HEK293 (cell line): ENCODE results near the gene ARPC2.

Experiments
- EGR2 ChIP-seq: fragments of 450-650 bp; formaldehyde crosslinking; IDR thresholded peaks from 2 replicates; pipeline ENCODE4 v1.5.1; 2016; ENCODE audit warnings: low read depth, missing biosample characterization, missing genetic modification characterization
- GLIS2 ChIP-seq: fragments of 450-650 bp; formaldehyde crosslinking; IDR thresholded peaks from 2 replicates; pipeline ENCODE4 v1.5.1; 2016; ENCODE audit warnings: missing biosample characterization, missing genetic modification characterization
- IKZF3 ChIP-seq: fragments of 450-650 bp; IDR thresholded peaks from 2 replicates; pipeline ENCODE4 v1.5.0; 2018; ENCODE audit warnings: missing biosample characterization, mild to moderate bottlenecking, missing genetic modification characterization, moderate library complexity
- KLF10 ChIP-seq: fragments of 450-650 bp; IDR thresholded peaks from 2 replicates; pipeline ENCODE4 v1.5.1; 2018; ENCODE audit warnings: missing biosample characterization, mild to moderate bottlenecking, missing genetic modification characterization
- OSR2 ChIP-seq: fragments of 450-650 bp; formaldehyde crosslinking; IDR thresholded peaks from 2 replicates; pipeline ENCODE4 v1.5.1; 2016; ENCODE audit warnings: missing biosample characterization, missing genetic modification characterization
- SP2 ChIP-seq: fragments of 450-650 bp; formaldehyde crosslinking; IDR thresholded peaks from 2 replicates; pipeline ENCODE4 v1.5.1; 2016; ENCODE audit warnings: missing biosample characterization, missing genetic modification characterization
- SP3 ChIP-seq: fragments of 450-650 bp; formaldehyde crosslinking; IDR thresholded peaks from 2 replicates; pipeline ENCODE4 v1.5.1; 2016; ENCODE audit warnings: missing biosample characterization, missing genetic modification characterization
- TRIM28 ChIP-seq: IDR thresholded peaks from 2 replicates; pipeline ENCODE4 v1.6.1; 2011; ENCODE audit warnings: low read length, control low read depth, borderline replicate concordance
- WT1 ChIP-seq: fragments of 450-650 bp; formaldehyde crosslinking; IDR thresholded peaks from 2 replicates; pipeline ENCODE4 v1.5.1; 2016; ENCODE audit warnings: missing biosample characterization, missing genetic modification characterization
- ZBTB1 ChIP-seq: fragments of 450-650 bp; formaldehyde crosslinking; IDR thresholded peaks from 2 replicates; pipeline ENCODE4 v1.5.1; 2016; ENCODE audit warnings: missing biosample characterization, missing genetic modification characterization
- ZBTB17 ChIP-seq: fragments of 450-650 bp; formaldehyde crosslinking; IDR thresholded peaks from 2 replicates; pipeline ENCODE4 v1.5.1; 2016; ENCODE audit warnings: missing biosample characterization, missing genetic modification characterization
- ZBTB48 ChIP-seq: fragments of 450-650 bp; formaldehyde crosslinking; IDR thresholded peaks from 2 replicates; pipeline ENCODE4 v1.5.1; 2016; ENCODE audit warnings: missing biosample characterization, missing genetic modification characterization
- ZEB2 ChIP-seq: fragments of 450-650 bp; formaldehyde crosslinking; IDR thresholded peaks from 2 replicates; pipeline ENCODE4 v1.5.1; 2016; ENCODE audit warnings: missing biosample characterization, missing genetic modification characterization
- ZNF324 ChIP-seq: fragments of 450-650 bp; formaldehyde crosslinking; IDR thresholded peaks from 2 replicates; pipeline ENCODE4 v1.5.1; 2016; ENCODE audit warnings: missing biosample characterization, missing genetic modification characterization
- ZNF366 ChIP-seq: fragments of 450-650 bp; formaldehyde crosslinking; conservative IDR thresholded peaks from 2 replicates; pipeline ENCODE4 v1.5.1; 2016; ENCODE audit warnings: missing biosample characterization, missing genetic modification characterization
- ZNF521 ChIP-seq: fragments of 450-650 bp; formaldehyde crosslinking; IDR thresholded peaks from 2 replicates; pipeline ENCODE4 v1.5.1; 2017; ENCODE audit warnings: missing biosample characterization, mild to moderate bottlenecking, missing genetic modification characterization
- ZNF621 ChIP-seq: fragments of 450-650 bp; formaldehyde crosslinking; IDR thresholded peaks from 2 replicates; pipeline ENCODE4 v1.5.1; 2017; ENCODE audit warnings: missing biosample characterization, missing genetic modification characterization
- ZXDB ChIP-seq: fragments of 450-650 bp; formaldehyde crosslinking; IDR thresholded peaks from 2 replicates; pipeline ENCODE4 v1.5.1; 2016; ENCODE audit warnings: missing biosample characterization, missing genetic modification characterization
- TF ChIP-seq, protein P1 (sequence below): fragments of 450-650 bp; formaldehyde crosslinking; optimal IDR thresholded peaks from 2 replicates; pipeline ENCODE3; 2016; ENCODE audit warnings: missing biosample characterization, mild to moderate bottlenecking, missing genetic modification characterization
- TF ChIP-seq, protein P2 (sequence below): fragments of 450-650 bp; formaldehyde crosslinking; IDR thresholded peaks from 2 replicates; pipeline ENCODE4 v1.5.1; 2016; ENCODE audit warnings: missing biosample characterization, missing genetic modification characterization
- TF ChIP-seq, protein P3 (sequence below): fragments of 450-650 bp; formaldehyde crosslinking; IDR thresholded peaks from 2 replicates; pipeline ENCODE4 v1.5.1; 2016; ENCODE audit warnings: missing biosample characterization, missing genetic modification characterization
- TF ChIP-seq, protein P4 (sequence below): fragments of 450-650 bp; formaldehyde crosslinking; IDR thresholded peaks from 2 replicates; pipeline ENCODE4 v1.5.1; 2016; ENCODE audit warnings: missing biosample characterization, missing genetic modification characterization
- TF ChIP-seq, protein P5 (sequence below): fragments of 450-650 bp; formaldehyde crosslinking; IDR thresholded peaks from 2 replicates; pipeline ENCODE4 v1.5.1; 2016; ENCODE audit warnings: missing biosample characterization, missing genetic modification characterization
- TF ChIP-seq, protein P6 (sequence below): fragments of 450-650 bp; IDR thresholded peaks from 2 replicates; pipeline ENCODE4 v1.5.1; 2018; ENCODE audit warnings: missing biosample characterization, missing genetic modification characterization
- TF ChIP-seq, protein P7 (sequence below): fragments of 450-650 bp; formaldehyde crosslinking; IDR thresholded peaks from 2 replicates; pipeline ENCODE4 v1.5.1; 2016; ENCODE audit warnings: missing biosample characterization, missing genetic modification characterization
- TF ChIP-seq, protein P8 (sequence below): fragments of 450-650 bp; formaldehyde crosslinking; IDR thresholded peaks from 2 replicates; pipeline ENCODE4 v1.5.1; 2017; ENCODE audit warnings: missing biosample characterization, missing genetic modification characterization

The ARPC2 gene

DNA sequence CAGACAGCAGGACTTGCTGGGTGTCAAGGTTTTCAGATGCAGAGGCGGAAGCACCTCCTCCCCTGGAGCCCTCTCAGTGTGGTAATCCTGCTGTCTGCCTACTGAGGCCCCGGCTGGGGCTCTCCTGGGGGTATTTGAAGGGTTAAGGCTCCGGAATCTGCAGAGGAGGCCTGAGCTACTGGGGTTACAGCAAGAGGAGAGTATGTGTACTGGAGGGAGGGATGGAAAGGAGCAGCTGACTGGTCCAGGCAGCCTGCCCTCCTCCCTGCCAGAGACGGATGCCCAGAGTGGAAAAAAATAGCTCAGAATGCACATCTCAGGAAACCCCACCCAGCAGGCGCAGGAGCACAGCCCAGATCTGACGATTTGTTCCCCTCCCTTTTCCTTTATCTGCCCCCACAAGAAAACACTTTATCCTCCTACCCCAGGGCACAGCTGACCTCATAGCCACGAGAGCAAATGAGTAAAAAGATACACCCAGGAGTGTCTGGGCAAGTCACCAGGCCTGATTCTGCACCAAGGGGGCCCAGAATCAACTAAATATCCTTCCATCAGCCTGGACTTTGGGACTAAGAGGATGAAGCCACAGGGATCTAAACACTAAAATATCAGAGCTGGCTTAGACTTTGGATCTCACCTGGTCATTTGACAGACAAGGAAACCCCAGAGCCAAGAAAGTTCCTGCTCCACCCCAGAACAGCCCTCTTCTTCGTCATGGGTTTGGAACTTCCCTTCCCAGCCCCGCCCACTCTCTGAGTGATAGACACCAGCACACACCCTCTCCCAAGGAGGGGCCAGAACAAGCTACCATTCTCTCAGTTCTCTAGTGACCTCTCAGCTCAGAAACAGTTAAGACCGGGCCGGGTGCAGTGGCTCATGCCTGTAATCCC lies 69.8 kb downstream of the ARPC2 start (continued):
- TF ChIP-seq, protein P1, sequence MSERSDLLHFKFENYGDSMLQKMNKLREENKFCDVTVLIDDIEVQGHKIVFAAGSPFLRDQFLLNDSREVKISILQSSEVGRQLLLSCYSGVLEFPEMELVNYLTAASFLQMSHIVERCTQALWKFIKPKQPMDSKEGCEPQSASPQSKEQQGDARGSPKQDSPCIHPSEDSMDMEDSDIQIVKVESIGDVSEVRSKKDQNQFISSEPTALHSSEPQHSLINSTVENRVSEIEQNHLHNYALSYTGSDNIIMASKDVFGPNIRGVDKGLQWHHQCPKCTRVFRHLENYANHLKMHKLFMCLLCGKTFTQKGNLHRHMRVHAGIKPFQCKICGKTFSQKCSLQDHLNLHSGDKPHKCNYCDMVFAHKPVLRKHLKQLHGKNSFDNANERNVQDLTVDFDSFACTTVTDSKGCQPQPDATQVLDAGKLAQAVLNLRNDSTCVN (tag by site-specific recombination): peak; percentile 13
- TF ChIP-seq WT1 (tag by site-specific recombination) (peak; percentile 82), OSR2 (tag by site-specific recombination) (0 out of 2 replicates have a peak, but pooled peaks have one; percentile 5), ZBTB1 (tag by site-specific recombination) (no peak), GLIS2 (tag by site-specific recombination) (peak; percentile 47), TRIM28 (peak; percentile 46; the same call in 1 of the 2 replicates), KLF10 (tag by site-specific recombination) (peak; percentile 97), SP3 (tag by site-specific recombination) (peak; percentile 68), ZNF366 (tag by site-specific recombination) (peak; percentile 80), EGR2 (tag by site-specific recombination) (peak; percentile 16; the same call in 1 of the 2 replicates), ZBTB48 (tag by site-specific recombination) (peak; percentile 90), ZXDB (tag by site-specific recombination) (peak; percentile 75), IKZF3 (tag by site-specific recombination) (peak; percentile 50; the same call in 1 of the 2 replicates), ZBTB17 (tag by site-specific recombination) (peak; percentile 87), SP2 (peak; percentile 68), ZNF324 (tag by site-specific recombination) (no peak), ZNF621 (tag by site-specific recombination) (no peak), ZNF521 (no peak), ZEB2 (peak; percentile 68)
- TF ChIP-seq, protein P2, sequence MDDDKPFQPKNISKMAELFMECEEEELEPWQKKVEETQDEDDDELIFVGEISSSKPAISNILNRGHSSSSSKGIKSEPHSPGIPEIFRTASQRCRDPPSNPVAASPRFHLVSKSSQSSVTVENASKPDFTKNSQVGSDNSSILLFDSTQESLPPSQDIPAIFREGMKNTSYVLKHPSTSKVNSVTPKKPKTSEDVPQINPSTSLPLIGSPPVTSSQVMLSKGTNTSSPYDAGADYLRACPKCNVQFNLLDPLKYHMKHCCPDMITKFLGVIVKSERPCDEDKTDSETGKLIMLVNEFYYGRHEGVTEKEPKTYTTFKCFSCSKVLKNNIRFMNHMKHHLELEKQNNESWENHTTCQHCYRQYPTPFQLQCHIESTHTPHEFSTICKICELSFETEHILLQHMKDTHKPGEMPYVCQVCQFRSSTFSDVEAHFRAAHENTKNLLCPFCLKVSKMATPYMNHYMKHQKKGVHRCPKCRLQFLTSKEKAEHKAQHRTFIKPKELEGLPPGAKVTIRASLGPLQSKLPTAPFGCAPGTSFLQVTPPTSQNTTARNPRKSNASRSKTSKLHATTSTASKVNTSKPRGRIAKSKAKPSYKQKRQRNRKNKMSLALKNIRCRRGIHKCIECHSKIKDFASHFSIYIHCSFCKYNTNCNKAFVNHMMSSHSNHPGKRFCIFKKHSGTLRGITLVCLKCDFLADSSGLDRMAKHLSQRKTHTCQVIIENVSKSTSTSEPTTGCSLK: no peak
- TF ChIP-seq, protein P3, sequence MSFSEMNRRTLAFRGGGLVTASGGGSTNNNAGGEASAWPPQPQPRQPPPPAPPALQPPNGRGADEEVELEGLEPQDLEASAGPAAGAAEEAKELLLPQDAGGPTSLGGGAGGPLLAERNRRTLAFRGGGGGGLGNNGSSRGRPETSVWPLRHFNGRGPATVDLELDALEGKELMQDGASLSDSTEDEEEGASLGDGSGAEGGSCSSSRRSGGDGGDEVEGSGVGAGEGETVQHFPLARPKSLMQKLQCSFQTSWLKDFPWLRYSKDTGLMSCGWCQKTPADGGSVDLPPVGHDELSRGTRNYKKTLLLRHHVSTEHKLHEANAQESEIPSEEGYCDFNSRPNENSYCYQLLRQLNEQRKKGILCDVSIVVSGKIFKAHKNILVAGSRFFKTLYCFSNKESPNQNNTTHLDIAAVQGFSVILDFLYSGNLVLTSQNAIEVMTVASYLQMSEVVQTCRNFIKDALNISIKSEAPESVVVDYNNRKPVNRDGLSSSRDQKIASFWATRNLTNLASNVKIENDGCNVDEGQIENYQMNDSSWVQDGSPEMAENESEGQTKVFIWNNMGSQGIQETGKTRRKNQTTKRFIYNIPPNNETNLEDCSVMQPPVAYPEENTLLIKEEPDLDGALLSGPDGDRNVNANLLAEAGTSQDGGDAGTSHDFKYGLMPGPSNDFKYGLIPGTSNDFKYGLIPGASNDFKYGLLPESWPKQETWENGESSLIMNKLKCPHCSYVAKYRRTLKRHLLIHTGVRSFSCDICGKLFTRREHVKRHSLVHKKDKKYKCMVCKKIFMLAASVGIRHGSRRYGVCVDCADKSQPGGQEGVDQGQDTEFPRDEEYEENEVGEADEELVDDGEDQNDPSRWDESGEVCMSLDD (tag by site-specific recombination): no peak
- TF ChIP-seq, protein P4, sequence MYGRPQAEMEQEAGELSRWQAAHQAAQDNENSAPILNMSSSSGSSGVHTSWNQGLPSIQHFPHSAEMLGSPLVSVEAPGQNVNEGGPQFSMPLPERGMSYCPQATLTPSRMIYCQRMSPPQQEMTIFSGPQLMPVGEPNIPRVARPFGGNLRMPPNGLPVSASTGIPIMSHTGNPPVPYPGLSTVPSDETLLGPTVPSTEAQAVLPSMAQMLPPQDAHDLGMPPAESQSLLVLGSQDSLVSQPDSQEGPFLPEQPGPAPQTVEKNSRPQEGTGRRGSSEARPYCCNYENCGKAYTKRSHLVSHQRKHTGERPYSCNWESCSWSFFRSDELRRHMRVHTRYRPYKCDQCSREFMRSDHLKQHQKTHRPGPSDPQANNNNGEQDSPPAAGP (tag by site-specific recombination): peak; percentile 94
- TF ChIP-seq, protein P5, sequence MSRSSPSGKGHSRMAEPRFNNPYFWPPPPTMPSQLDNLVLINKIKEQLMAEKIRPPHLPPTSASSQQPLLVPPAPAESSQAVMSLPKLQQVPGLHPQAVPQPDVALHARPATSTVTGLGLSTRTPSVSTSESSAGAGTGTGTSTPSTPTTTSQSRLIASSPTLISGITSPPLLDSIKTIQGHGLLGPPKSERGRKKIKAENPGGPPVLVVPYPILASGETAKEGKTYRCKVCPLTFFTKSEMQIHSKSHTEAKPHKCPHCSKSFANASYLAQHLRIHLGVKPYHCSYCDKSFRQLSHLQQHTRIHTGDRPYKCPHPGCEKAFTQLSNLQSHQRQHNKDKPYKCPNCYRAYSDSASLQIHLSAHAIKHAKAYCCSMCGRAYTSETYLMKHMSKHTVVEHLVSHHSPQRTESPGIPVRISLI: peak; percentile 57; the same call in 1 of the 2 replicates
- TF ChIP-seq, protein P6, sequence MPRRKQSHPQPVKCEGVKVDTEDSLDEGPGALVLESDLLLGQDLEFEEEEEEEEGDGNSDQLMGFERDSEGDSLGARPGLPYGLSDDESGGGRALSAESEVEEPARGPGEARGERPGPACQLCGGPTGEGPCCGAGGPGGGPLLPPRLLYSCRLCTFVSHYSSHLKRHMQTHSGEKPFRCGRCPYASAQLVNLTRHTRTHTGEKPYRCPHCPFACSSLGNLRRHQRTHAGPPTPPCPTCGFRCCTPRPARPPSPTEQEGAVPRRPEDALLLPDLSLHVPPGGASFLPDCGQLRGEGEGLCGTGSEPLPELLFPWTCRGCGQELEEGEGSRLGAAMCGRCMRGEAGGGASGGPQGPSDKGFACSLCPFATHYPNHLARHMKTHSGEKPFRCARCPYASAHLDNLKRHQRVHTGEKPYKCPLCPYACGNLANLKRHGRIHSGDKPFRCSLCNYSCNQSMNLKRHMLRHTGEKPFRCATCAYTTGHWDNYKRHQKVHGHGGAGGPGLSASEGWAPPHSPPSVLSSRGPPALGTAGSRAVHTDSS: peak; percentile 58; the same call in 1 of the 2 replicates
- TF ChIP-seq, protein P7, sequence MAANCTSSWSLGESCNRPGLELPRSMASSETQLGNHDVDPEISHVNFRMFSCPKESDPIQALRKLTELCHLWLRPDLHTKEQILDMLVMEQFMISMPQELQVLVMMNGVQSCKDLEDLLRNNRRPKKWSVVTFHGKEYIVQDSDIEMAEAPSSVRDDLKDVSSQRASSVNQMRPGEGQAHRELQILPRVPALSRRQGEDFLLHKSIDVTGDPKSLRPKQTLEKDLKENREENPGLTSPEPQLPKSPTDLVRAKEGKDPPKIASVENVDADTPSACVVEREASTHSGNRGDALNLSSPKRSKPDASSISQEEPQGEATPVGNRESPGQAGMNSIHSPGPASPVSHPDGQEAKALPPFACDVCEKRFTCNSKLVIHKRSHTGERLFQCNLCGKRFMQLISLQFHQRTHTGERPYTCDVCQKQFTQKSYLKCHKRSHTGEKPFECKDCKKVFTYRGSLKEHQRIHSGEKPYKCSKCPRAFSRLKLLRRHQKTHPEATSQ: no peak
- TF ChIP-seq, protein P8, sequence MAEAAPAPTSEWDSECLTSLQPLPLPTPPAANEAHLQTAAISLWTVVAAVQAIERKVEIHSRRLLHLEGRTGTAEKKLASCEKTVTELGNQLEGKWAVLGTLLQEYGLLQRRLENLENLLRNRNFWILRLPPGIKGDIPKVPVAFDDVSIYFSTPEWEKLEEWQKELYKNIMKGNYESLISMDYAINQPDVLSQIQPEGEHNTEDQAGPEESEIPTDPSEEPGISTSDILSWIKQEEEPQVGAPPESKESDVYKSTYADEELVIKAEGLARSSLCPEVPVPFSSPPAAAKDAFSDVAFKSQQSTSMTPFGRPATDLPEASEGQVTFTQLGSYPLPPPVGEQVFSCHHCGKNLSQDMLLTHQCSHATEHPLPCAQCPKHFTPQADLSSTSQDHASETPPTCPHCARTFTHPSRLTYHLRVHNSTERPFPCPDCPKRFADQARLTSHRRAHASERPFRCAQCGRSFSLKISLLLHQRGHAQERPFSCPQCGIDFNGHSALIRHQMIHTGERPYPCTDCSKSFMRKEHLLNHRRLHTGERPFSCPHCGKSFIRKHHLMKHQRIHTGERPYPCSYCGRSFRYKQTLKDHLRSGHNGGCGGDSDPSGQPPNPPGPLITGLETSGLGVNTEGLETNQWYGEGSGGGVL: peak; percentile 95
